GM13976 (cell line): ENCODE data around the gene DGKE.

Source experiments
- DNase-seq: peaks from one replicate; pipeline ENCODE4 v3.0.0; 2012; ENCODE audit warnings: low spot score
- CTCF ChIP-seq: IDR thresholded peaks from 2 replicates; pipeline ENCODE4 v1.5.1; 2012; ENCODE audit warnings: borderline replicate concordance, mild to moderate bottlenecking; ENCODE audit not compliant: insufficient read depth; ENCODE audit errors: extremely low read depth, missing control alignments, control extremely low read depth
- in situ Hi-C: fragments of 300-500 bp; cut with MboI; formaldehyde crosslinking; loops from one replicate; pipeline ENCODE4 v1.12.0; 2022; ENCODE audit warnings: low sequenced_read_pairs, mixed read lengths, inconsistent platforms; ENCODE audit not compliant: unreplicated experiment

The DGKE gene

GRCh38 chr17:56826611-56827414, 7.1 kb upstream of the DGKE start:
- no peak for DNase-seq
- in situ Hi-C loops = no loop called here
- no peak for TF ChIP-seq CTCF

GRCh38 chr17:56830726-56831368, 3.1 kb upstream of the DGKE start:
- DNase-seq = no peak
- TF ChIP-seq CTCF = no peak
- in situ Hi-C loops = no loop called here

- DNase-seq = no peak
- TF ChIP-seq CTCF = no peak
- in situ Hi-C loops = no loop called here
These were observed 2.4 kb upstream of the DGKE start for GRCh38 chr17:56831369-56832095.

GRCh38 chr17:56832446-56832845, 1.5 kb upstream of the DGKE start:
- no peak for DNase-seq
- in situ Hi-C loops = no loop called here
- TF ChIP-seq CTCF = no peak

GRCh38 chr17:56833057-56833808, 718 bp upstream of the DGKE start:
- in situ Hi-C loops = no loop called here
- peak; percentile 82 for DNase-seq
- TF ChIP-seq CTCF = no peak
